ENCODE results near the gene SH3BP5.

The SH3BP5 gene

GRCh38 chr3:15294929-15295328, 37.5 kb downstream of the SH3BP5 start:
- FAIRE-seq = no peak

- FAIRE-seq = no peak
Observed at GRCh38 chr3:15292765-15293522, 39.4 kb downstream of the SH3BP5 start.

- FAIRE-seq = no peak
Observed at GRCh38 chr3:15291589-15292541, 40.5 kb downstream of the SH3BP5 start.

GRCh38 chr3:15290736-15291135, 41.6 kb downstream of the SH3BP5 start:
- FAIRE-seq = no peak

GRCh38 chr3:15289661-15290060, 42.7 kb downstream of the SH3BP5 start:
- no peak for FAIRE-seq

GRCh38 chr3:15288331-15289035, 43.9 kb downstream of the SH3BP5 start:
- FAIRE-seq = no peak

GRCh38 chr3:15287565-15288330, 44.6 kb downstream of the SH3BP5 start:
- FAIRE-seq = no peak

- FAIRE-seq = no peak
Observed at GRCh38 chr3:15286022-15286421, 46.4 kb downstream of the SH3BP5 start.

GRCh38 chr3:15284121-15284889, 48.1 kb downstream of the SH3BP5 start:
- no peak for FAIRE-seq

GRCh38 chr3:15283702-15284101, 48.7 kb downstream of the SH3BP5 start:
- no peak for FAIRE-seq

GRCh38 chr3:15281817-15282216, 50.6 kb downstream of the SH3BP5 start:
- no peak for FAIRE-seq

GRCh38 chr3:15280853-15281532, 51.4 kb downstream of the SH3BP5 start:
- no peak for FAIRE-seq

- FAIRE-seq = no peak
Observed at GRCh38 chr3:15279671-15280402, 52.5 kb downstream of the SH3BP5 start.

GRCh38 chr3:15279205-15279604, 53.2 kb downstream of the SH3BP5 start:
- no peak for FAIRE-seq

- FAIRE-seq = no peak
Observed at GRCh38 chr3:15277861-15278500, 54.4 kb downstream of the SH3BP5 start.

- no peak for FAIRE-seq
Observed at GRCh38 chr3:15276028-15276724, 56.2 kb downstream of the SH3BP5 start.

GRCh38 chr3:15273227-15273626, 59.2 kb downstream of the SH3BP5 start:
- no peak for FAIRE-seq

GRCh38 chr3:15272426-15273196, 59.8 kb downstream of the SH3BP5 start:
- no peak for FAIRE-seq

All from TTC549 (cell line).